ENCODE data around the gene TCHP.
A peak's percentile ranks its signal among the peaks of the same experiment; 100 is the strongest.

Gene TCHP

DNA sequence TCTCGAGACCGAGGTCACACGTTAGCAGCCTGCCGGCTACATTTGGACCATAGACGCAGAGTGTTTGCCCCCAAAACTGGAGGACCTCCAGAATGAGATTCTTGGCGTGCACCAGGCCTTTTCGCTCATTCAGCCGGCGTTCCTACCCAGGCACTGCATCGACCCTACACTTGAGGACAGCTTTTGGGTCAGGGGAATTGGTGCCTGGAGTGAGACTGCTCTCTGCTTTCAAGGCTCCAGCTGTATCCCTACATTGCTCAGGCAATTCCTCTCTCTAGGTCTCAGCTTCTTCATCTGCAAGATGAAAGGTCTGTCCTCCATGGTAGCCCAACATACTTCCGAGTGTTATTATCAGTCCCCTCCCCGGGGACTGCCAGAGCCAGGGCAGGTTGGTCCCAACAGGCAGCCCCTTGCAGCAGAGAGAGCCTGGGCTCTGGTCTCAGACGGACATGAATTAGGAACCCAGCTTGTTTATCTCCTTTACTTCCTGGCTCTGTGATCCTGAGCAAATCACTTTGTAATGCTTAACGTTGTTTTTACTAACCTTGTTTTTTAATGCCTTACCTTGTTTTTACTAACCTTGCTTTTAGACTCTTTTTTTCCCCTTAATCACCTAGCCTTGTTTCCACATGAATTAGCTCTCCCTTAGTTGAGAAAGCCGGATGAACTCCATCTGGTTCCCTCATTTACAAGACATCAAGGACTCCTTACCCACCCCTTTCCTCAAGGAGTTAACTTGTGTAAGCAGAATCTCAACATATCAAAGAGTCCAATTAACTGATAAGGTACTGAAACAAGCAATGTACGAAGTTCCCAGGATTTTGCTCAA, 892 bp downstream of the TCHP start:
- TF ChIP-seq EZH2phosphoT487 (IDR thresholded peaks at IDR 0.05; ENCODE audit: borderline replicate concordance): no peak
- TF ChIP-seq, protein P1, sequence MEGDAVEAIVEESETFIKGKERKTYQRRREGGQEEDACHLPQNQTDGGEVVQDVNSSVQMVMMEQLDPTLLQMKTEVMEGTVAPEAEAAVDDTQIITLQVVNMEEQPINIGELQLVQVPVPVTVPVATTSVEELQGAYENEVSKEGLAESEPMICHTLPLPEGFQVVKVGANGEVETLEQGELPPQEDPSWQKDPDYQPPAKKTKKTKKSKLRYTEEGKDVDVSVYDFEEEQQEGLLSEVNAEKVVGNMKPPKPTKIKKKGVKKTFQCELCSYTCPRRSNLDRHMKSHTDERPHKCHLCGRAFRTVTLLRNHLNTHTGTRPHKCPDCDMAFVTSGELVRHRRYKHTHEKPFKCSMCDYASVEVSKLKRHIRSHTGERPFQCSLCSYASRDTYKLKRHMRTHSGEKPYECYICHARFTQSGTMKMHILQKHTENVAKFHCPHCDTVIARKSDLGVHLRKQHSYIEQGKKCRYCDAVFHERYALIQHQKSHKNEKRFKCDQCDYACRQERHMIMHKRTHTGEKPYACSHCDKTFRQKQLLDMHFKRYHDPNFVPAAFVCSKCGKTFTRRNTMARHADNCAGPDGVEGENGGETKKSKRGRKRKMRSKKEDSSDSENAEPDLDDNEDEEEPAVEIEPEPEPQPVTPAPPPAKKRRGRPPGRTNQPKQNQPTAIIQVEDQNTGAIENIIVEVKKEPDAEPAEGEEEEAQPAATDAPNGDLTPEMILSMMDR (conservative IDR thresholded peaks at IDR 0.05; ENCODE audit: low read length): no peak
- H3K9me3 ChIP-seq (ENCODE audit: insufficient read depth, low read depth, low read length): no peaks in the 10 kb centered on the region
- no peaks in the 10 kb centered on the region for H3K9me2 ChIP-seq (replicated peaks; ENCODE audit: low read depth, low read length)
- H3K36me3 ChIP-seq (ENCODE audit: insufficient read depth, low read length): peaks cover 28% of the 10 kb centered on the region; the same call in 1 of the 2 replicates
- peak overlapping the region; percentile 79 for H3K4me2 ChIP-seq (ENCODE audit: low read depth, low read length, poor library complexity, severe bottlenecking)
- H3K4me3 ChIP-seq (ENCODE audit: low read length, poor library complexity, severe bottlenecking): peak overlapping the region; percentile 84
- H4K20me1 ChIP-seq (ENCODE audit: insufficient read depth, low read length, poor library complexity, severe bottlenecking): peaks cover 10% of the 10 kb centered on the region
- H3K4me1 ChIP-seq (ENCODE audit: insufficient read depth, low read length, poor library complexity, severe bottlenecking): peaks cover 16% of the 10 kb centered on the region
- peak overlapping the region; percentile 84 for H3K9ac ChIP-seq (ENCODE audit: low read depth, low read length, poor library complexity, severe bottlenecking)
- H3F3A ChIP-seq (ENCODE audit: low read depth): no peaks in the 10 kb centered on the region
- H3K27me3 ChIP-seq (ENCODE audit: insufficient read depth, low read length, poor library complexity, severe bottlenecking): no peaks in the 10 kb centered on the region
- H3K79me2 ChIP-seq (ENCODE audit: insufficient read depth, low read length): peaks cover 28% of the 10 kb centered on the region
- peak overlapping the region; percentile 98 for H2AFZ ChIP-seq (ENCODE audit: low read length)

DNA sequence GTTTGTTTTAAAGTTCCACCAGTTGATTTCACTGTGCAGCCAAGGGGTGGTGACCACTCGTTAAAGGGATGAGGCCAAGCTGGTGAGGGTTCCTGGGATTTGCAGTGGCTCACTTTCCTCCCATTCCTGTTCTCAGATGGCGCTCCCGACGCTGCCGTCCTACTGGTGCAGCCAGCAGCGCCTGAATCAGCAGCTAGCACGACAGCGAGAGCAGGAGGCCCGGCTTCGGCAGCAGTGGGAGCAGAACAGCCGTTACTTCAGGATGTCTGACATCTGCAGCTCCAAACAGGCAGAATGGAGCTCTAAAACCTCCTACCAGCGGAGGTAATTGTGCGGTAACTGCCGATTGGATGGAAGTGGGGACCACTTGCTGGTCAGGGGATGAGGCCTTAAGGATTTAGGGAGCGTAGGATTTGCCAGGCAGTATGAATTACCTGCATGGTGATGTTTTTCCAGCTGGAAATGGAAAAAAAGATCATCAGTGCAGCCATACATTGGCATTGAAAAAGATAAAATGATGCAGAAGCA, 2.9 kb downstream of the TCHP start:
- no peak overlapping the region for H3K4me2 ChIP-seq (ENCODE audit: low read depth, low read length, poor library complexity, severe bottlenecking)
- peaks cover 10% of the 10 kb centered on the region for H4K20me1 ChIP-seq (ENCODE audit: insufficient read depth, low read length, poor library complexity, severe bottlenecking)
- H3K79me2 ChIP-seq (ENCODE audit: insufficient read depth, low read length): peaks cover 28% of the 10 kb centered on the region
- H3K9ac ChIP-seq (ENCODE audit: low read depth, low read length, poor library complexity, severe bottlenecking): peak overlapping the region; percentile 84
- TF ChIP-seq EZH2phosphoT487 (IDR thresholded peaks at IDR 0.05; ENCODE audit: borderline replicate concordance): no peak
- TF ChIP-seq, protein P1 (conservative IDR thresholded peaks at IDR 0.05; ENCODE audit: low read length): no peak
- H3K27me3 ChIP-seq (ENCODE audit: insufficient read depth, low read length, poor library complexity, severe bottlenecking): no peaks in the 10 kb centered on the region
- no peaks in the 10 kb centered on the region for H3F3A ChIP-seq (ENCODE audit: low read depth)
- H2AFZ ChIP-seq (ENCODE audit: low read length): no peak overlapping the region
- H3K4me1 ChIP-seq (ENCODE audit: insufficient read depth, low read length, poor library complexity, severe bottlenecking): peaks cover 16% of the 10 kb centered on the region
- peaks cover 46% of the 10 kb centered on the region; the same call in 1 of the 2 replicates for H3K36me3 ChIP-seq (ENCODE audit: insufficient read depth, low read length)
- no peaks in the 10 kb centered on the region for H3K9me2 ChIP-seq (replicated peaks; ENCODE audit: low read depth, low read length)
- no peaks in the 10 kb centered on the region for H3K9me3 ChIP-seq (ENCODE audit: insufficient read depth, low read depth, low read length)
- no peak overlapping the region for H3K4me3 ChIP-seq (ENCODE audit: low read length, poor library complexity, severe bottlenecking)

DNA sequence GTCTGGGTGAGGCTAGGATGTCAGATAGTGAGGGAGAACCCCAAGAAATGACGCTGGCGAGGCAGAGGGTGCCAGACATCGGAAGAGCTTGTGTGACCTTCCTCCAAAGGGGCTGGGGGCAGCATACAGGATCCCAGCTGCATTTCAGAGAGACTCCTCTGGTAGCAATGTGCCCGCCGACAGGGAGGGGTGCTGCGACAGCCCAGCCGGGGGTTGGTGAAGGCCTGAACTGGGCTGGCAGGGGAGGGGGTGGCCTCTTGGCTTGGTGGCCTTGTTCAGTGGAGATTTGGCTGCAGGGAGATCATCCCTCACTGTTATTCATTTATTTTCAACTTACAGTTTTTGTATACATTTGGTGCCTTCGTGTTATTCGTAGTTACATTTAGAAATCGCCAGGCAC, 5.2 kb downstream of the TCHP start:
- Histone ChIP-seq H3K4me3 (ENCODE audit: low read length, poor library complexity, severe bottlenecking) (no peak overlapping the region), H3K9ac (ENCODE audit: low read depth, low read length, poor library complexity, severe bottlenecking) (no peak overlapping the region), H3K9me3 (ENCODE audit: insufficient read depth, low read depth, low read length) (no peaks in the 10 kb centered on the region), H2AFZ (ENCODE audit: low read length) (no peak overlapping the region), H3K36me3 (ENCODE audit: insufficient read depth, low read length) (peaks cover 63% of the 10 kb centered on the region; the same call in 1 of the 2 replicates), H3K79me2 (ENCODE audit: insufficient read depth, low read length) (peaks cover 26% of the 10 kb centered on the region), H3K4me2 (ENCODE audit: low read depth, low read length, poor library complexity, severe bottlenecking) (no peak overlapping the region), H3K4me1 (ENCODE audit: insufficient read depth, low read length, poor library complexity, severe bottlenecking) (peaks cover 11% of the 10 kb centered on the region), H3F3A (ENCODE audit: low read depth) (no peaks in the 10 kb centered on the region), H3K27me3 (ENCODE audit: insufficient read depth, low read length, poor library complexity, severe bottlenecking) (no peaks in the 10 kb centered on the region), H3K9me2 (replicated peaks; ENCODE audit: low read depth, low read length) (no peaks in the 10 kb centered on the region), H4K20me1 (ENCODE audit: insufficient read depth, low read length, poor library complexity, severe bottlenecking) (peaks cover 10% of the 10 kb centered on the region)
- no peak for TF ChIP-seq EZH2phosphoT487 (IDR thresholded peaks at IDR 0.05; ENCODE audit: borderline replicate concordance)
- TF ChIP-seq, protein P1 (conservative IDR thresholded peaks at IDR 0.05; ENCODE audit: low read length): no peak
